AG04450 (cell line): ENCODE data around the gene TRPV6. TPM values are rescaled to one million over a fixed set of nuclear protein-coding genes. Genes with fewer than 3 reads are reported as not detected.

ENCODE experiments used
- CTCF ChIA-PET: fragments of 300-600, 350-600 bp; formaldehyde crosslinking; extraction: SDS; loops from one replicate; lab custom pipeline; 2022; ENCODE audit warnings: antibody characterized with exemption, inconsistent platforms; lab: Charles Lee
- POLR2A ChIA-PET: fragments of 350-600 bp; formaldehyde crosslinking; extraction: SDS; loops from one replicate; lab custom pipeline; 2021; ENCODE audit warnings: antibody characterized with exemption, inconsistent platforms; lab: Yijun Ruan, JAX
- DNase-seq: peaks from one replicate; pipeline ENCODE4 v3.0.0-alpha.2; 2011; ENCODE audit warnings: low read depth, low spot score
- H3K27ac ChIP-seq: one replicate; pipeline ENCODE4 v1.5.1; 2012; ENCODE audit warnings: low read depth, low read length, control low read depth
- H3K27me3 ChIP-seq: one replicate; pipeline ENCODE4 v1.6.0; 2012; ENCODE audit warnings: low read length; ENCODE audit not compliant: control insufficient read depth, insufficient read depth
- H3K4me3 ChIP-seq: 2 replicates; pipeline ENCODE4 v1.5.1; 2011; ENCODE audit warnings: mild to moderate bottlenecking, low read depth, low read length, control low read depth
- H3K9me3 ChIP-seq: 2 replicates; pipeline ENCODE4 v1.5.1; 2012; ENCODE audit warnings: low read length; ENCODE audit not compliant: control insufficient read depth, insufficient read depth
- CTCF ChIP-seq: IDR thresholded peaks from 2 replicates; pipeline ENCODE4 v1.5.1; 2011; ENCODE audit warnings: low read depth, low read length, control low read depth, inconsistent platforms
- polyA plus RNA-seq: library from polyadenylated mRNA; depleted of rRNA; stranded (reverse); fragments of >200 nt; gene quantifications from 2 replicates; pipeline ENCODE4 v1.2.3, GENCODE V29; 2011

TRPV6 gene
- polyA plus RNA-seq, 1 experiment: not detected

- H3K27ac ChIP-seq: no peak overlapping the region
- H3K4me3 ChIP-seq: no peak overlapping the region
- H3K9me3 ChIP-seq: peaks cover 8% of the 10 kb centered on the region
- H3K27me3 ChIP-seq: no peaks in the 10 kb centered on the region
- DNase-seq: no peak
- ChIA-PET POLR2A (no interaction called here), CTCF (no interaction called here)
- no peak for TF ChIP-seq CTCF
Observed at GRCh38 chr7:142904128-142904527, 18.6 kb upstream of the TRPV6 start.

- Histone ChIP-seq H3K27ac (no peak overlapping the region), H3K4me3 (no peak overlapping the region), H3K9me3 (peaks cover 7% of the 10 kb centered on the region; the same call in 1 of the 2 replicates), H3K27me3 (no peaks in the 10 kb centered on the region)
- ChIA-PET POLR2A (no interaction called here), CTCF (no interaction called here)
- no peak for DNase-seq
- TF ChIP-seq CTCF: no peak
Observed at GRCh38 chr7:142901426-142902259, 16.1 kb upstream of the TRPV6 start.

- H3K27me3 ChIP-seq: no peaks in the 10 kb centered on the region
- ChIA-PET CTCF (no interaction called here), POLR2A (no interaction called here)
- no peak overlapping the region for H3K4me3 ChIP-seq
- no peak overlapping the region for H3K27ac ChIP-seq
- TF ChIP-seq CTCF: no peak
- H3K9me3 ChIP-seq: peaks cover 7% of the 10 kb centered on the region; the same call in 1 of the 2 replicates
- no peak for DNase-seq
Observed at GRCh38 chr7:142899661-142900060, 14.1 kb upstream of the TRPV6 start.

GRCh38 chr7:142898377-142899170, 13.0 kb upstream of the TRPV6 start:
- CTCF ChIA-PET: interaction anchor here (0.7 kb wide), 1 partner anchor 416 kb away, joined by 4 read pairs; no protein-coding TSS in a partner anchor
- Histone ChIP-seq H3K4me3 (no peak overlapping the region), H3K27ac (no peak overlapping the region), H3K9me3 (peaks cover 3% of the 10 kb centered on the region; the same call in 1 of the 2 replicates), H3K27me3 (no peaks in the 10 kb centered on the region)
- TF ChIP-seq CTCF: no peak
- POLR2A ChIA-PET: no interaction called here
- DNase-seq: no peak
